GM18870 (cell line): ENCODE data around the gene UBIAD1.

Experiments
- ATAC-seq: cut with Tn5 transposase; IDR thresholded peaks from one replicate; pipeline ENCODE4 v1.9.1; 2021; ENCODE audit warnings: moderate library complexity; ENCODE audit not compliant: unreplicated experiment

UBIAD1 gene

DNA sequence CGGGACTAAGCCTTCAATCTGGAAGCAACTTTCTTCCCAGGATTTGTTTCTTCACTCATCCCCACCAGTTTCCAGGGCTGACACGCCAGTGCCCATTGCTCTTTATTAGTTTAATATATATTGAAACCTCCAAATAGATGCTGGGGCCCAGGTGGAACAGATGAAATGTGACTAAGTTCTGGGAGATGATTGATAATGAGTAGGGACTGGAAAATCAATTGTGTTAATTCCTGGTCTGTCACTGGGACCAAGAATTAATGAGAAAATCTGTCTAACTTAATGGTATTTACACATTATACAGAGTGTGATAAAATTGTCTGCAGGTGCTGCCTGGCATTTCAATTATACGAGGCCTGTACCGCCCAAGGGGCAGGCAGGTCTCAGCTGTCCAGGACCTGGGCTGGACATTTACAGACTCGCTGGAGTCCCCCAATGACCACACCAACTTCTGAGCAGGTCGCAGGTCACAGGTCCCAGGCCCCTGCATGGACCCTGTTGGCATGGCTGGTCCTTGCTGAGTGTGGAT lies 35.8 kb downstream of the UBIAD1 start:
- ATAC-seq: no peak

- no peak for ATAC-seq
Measured at GRCh38 chr1:11309385-11309784, 36.4 kb downstream of the UBIAD1 start.

GRCh38 chr1:11311816-11312755 lies 39.1 kb downstream of the UBIAD1 start:
- no peak for ATAC-seq

- ATAC-seq: no peak
Measured at GRCh38 chr1:11314959-11315358, 42.0 kb downstream of the UBIAD1 start.

DNA sequence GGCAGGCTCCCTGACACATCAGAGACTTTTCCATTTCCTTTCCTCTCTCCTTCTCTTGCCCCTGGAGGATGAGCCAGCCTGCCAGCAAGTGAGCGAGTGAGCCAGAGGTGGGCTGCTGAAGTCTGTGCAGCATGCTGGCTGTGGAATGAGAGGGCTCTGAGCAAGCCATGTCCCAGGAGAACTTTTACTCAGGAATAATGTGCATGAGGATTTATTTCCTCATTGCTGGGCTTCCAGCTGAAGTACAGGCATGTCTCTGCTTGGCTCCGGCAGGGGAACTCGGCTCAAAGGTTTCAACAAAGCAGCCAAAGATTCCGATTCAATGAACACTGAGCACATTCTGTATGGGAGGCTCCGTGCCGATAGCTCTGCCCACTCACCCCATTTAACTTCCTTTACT lies 43.7 kb downstream of the UBIAD1 start:
- ATAC-seq: no peak

GRCh38 chr1:11318982-11319381 lies 46.0 kb downstream of the UBIAD1 start:
- no peak for ATAC-seq

DNA sequence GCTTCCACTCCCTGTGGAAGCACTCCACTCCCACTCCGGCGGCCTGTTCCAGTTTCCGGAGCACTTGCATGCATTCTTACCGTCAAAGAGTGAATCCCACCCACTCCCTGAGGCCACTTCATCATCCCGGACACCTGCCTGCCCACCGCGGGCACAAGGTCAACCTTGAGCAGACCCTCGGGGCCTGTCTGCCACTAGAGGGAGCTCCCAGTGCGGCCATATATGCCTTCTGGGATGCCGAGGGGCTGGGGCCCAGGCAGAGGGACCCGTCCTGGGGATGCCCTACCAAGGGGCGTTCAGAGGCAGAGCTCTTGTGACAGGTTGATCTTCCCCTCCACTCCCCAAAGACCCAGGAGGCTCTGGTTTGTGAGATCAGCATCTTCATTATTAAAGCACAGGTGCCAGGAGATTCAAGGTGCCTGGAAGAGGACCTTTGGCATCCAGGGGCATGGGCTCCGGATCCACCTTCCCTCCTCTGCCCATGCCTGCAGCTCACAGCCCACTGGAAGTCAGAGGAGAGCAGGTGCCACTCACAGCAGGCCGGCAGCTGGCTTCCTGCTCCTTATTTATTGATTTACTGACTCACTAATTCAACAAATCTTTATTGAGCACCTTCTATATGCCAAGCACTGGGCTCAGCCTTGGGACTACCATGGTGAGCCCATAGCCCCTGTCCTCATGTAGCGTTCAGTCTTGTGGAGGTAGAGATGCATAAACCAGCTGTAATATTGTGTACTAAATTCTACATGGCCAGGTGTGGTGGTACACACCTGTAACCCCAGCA lies 47.3 kb downstream of the UBIAD1 start:
- no peak for ATAC-seq

DNA sequence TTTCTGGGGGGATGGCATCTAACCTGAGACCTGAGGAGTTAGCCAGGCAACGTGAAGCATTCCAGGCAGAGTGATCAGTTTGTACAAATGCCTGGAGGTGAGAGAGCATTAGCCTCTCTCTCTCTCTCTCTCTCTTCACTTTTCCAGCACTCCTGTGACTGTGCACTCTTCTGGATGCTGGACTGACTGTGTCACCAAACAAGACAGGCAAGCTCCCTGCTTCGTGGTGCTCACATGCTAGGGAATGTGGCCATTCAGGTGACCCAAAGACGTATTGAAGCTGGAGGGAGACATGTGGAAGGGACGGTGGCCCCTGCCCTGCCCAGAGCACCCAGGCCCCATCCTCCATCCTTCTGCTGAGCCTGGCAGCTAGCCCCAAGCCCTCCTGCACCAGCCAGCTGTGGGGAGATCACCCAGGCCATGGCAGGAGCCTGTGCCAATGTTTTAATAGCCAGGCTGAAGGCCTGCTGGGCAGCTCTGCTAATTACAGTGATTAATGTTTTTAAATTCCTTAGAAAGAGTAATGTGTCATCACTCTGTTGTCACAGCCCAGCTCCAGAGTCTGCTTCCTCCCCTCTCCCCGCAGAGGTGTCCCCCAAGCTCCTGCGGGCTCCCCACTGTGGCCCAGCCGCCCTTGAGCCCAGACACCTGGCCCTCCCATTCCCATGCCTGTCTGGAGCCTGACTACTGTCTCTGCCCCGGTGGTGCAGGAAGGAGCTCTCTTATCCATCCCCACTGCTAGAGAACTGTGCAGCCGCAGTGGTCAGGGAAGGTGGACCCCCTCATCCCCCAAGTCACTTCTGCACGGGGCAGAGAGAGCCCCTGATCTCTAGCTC lies 48.9 kb downstream of the UBIAD1 start:
- no peak for ATAC-seq

GRCh38 chr1:11324567-11325165 lies 51.7 kb downstream of the UBIAD1 start:
- ATAC-seq: no peak

- no peak for ATAC-seq
Measured at GRCh38 chr1:11326070-11326469, 53.1 kb downstream of the UBIAD1 start.

DNA sequence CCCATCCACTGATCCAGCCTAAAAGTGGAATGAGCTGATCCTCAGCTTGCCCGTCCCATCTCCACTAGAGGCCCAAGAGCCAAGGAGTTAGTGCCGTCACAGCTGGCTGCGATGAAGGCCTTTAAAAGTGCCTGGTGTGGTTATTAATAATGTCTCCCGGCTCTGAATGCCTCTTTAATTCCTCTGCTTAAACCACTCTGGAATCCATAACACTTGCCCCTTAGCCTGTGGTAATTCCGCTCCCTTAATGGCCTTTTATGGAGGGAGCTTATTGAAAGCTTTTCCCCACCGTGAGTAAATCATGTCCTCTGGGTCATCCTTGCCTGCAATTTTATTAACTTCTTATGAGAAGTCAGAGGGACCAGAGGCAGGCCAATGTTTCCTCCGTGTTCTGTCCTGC lies 55.4 kb downstream of the UBIAD1 start:
- no peak for ATAC-seq

- ATAC-seq: no peak
Measured at GRCh38 chr1:11330411-11330810, 57.4 kb downstream of the UBIAD1 start.

- no peak for ATAC-seq
Measured at GRCh38 chr1:11331036-11331944, 58.3 kb downstream of the UBIAD1 start.

DNA sequence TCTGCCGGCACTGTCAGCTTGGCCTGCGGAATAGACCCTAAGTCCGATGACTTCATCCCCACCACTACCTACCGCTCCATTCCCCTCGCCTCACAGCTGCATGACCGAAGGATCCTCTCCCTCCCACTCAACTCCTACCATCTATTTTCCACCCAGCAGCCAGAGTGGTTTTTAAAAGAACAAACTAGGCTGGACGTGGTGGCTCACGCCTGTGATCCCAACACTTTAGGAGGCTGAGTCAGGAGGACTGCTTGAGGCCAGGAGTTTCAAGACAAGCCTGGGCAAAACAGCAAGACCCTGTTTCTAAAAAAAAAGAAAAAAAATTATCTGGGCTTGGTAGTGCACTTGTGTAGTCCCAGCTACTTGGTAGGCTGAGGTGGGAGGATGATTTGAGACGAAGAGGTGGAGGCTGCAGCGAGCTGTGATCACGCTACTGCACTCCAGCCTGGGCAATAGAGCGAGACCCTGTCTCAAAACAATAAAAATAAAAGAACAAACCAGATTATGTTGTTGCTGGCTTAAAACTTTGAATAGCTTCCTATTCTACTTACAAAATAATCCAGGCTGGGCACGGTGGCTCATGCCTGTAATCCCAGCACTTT lies 59.0 kb downstream of the UBIAD1 start:
- no peak for ATAC-seq

DNA sequence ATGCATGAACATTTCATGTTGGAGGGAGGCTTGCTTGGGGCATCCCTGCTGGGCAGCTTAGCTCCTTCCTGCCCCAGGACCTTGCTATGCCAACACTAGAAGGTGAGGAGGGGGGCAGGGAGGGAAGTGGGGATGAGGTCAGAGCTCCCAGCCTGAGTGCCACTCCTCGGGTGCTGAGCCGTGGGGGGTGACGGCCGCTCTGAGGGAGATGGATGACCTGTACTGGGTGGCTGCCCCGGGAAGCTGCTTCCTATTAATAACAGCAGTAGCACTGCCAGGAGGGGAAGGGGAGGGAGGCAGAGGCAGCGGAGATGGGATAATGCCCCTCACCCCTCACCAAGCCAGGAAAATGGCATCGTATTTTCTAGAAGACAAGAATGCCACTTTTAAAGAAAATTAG lies 60.6 kb downstream of the UBIAD1 start:
- no peak for ATAC-seq

DNA sequence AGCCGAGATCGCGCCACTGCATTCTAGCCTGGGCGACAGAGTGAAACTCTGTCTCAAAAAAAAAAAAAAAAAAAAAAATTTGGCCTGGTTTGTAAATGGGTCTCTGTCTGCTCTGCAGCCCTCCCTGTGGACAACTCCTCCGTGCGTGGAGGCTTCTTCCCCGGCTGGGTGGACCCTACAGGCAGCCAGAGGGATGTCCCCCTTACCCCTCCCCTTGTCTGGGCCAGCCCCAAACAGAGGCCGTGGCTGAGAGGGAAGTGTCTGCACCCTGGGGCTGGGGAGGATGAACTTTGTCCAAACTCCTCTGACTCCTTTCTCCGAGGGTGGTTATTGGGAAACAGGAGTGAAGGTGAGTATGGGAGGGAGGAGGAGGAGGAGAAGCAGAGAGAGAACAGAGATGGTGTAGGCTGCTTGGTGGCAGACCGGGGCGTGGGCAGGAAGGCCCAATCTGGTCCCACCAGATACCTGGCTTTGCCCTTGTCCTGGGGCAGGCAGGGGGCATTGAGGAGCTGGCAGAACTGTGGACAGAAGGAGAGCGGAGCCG lies 61.3 kb downstream of the UBIAD1 start:
- ATAC-seq: no peak

GRCh38 chr1:11334821-11335220 lies 61.8 kb downstream of the UBIAD1 start:
- no peak for ATAC-seq

DNA sequence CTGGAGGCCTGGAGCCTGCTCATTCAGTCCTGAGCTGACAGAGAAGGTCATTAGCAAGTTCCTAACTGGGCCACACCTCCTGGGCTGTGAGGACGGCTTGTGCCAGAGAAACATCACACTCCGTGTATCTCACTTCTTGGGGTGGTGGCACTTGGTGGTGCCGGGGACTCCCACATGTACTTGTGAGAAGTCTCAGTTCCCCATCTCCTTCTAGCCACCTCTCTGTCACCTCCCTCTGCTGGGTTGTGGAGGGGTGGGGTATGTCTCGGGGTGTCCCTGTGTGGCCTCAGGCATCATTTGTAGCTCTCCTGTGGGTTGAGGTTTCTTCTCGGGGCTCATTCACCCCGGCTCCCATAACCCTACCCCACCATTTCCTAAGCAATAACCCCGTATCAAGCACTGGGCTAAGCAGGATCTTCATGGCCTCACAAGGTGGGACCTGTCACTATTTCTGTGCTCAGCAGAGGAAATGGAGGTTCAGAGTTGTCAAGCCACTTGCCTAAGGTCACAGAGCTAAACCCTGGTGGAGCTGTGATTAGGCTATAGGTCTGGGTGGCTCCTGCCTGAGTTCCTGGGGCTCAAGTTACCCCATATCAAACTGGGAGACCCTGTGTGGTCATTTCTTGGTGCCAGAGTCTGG lies 62.5 kb downstream of the UBIAD1 start:
- ATAC-seq: peak; percentile 79
